Measurements from ENCODE around the gene FNBP1.
"Not testable (repeated sequence)": the region's sequence is repeated elsewhere in the genome, so short reads cannot be mapped to it uniquely, and the experiment has no call there.

- not testable (repeated sequence) for TF ChIP-seq POLR2AphosphoS5 (IDR thresholded peaks at IDR 0.05; ENCODE audit: borderline replicate concordance, low read depth, low read length); EZH2 (IDR thresholded peaks at IDR 0.05); FOXP2 (optimal IDR thresholded peaks at IDR 0.05; ENCODE audit: control extremely low read depth, extremely low read length, insufficient read depth)
Observed at GRCh38 chr9:129997706-129998105, 45.3 kb downstream of the FNBP1 start.

Data from SK-N-MC (cell line).